Erythroblast (primary cell): ENCODE results near the gene CHN2.

Experiments
- GATA1 ChIP-seq: IDR thresholded peaks from 2 replicates; pipeline ENCODE4 v1.6.1; 2011; ENCODE audit warnings: low read depth, mild to moderate bottlenecking, control low read depth, low read length, moderate library complexity
- POLR2A ChIP-seq: IDR thresholded peaks from 2 replicates; pipeline ENCODE4 v1.6.1; 2011; ENCODE audit warnings: mild to moderate bottlenecking, low read length

DNA sequence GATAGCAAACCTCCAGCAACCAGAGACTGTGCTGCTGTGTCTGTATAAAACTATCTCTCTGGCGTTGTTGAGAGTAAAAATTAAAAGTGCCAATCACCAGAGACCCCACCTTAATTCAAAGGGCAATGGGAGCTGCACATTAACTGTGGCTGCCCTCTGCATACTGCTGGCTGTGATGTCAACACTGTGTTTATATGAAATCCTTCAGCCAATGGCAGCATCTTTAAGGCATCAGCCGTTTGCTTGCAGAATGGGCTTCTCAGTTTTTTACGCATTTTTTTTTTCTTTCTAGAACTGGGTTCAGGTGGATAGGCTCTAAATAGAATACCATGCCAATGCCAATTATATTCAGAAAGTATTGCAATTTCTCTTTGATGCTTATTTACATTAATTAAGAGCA is 47.7 kb downstream of the CHN2 start:
- TF ChIP-seq POLR2A (no peak), GATA1 (no peak)
